Stomach (tissue), 9 donors: ENCODE results near the gene PTPRN. TPM values are rescaled to one million over a fixed set of nuclear protein-coding genes. Genes with fewer than 3 reads are reported as not detected.
A peak's percentile ranks its signal among the peaks of the same experiment; 100 is the strongest.

Experiments
- DNase-seq, 2 donors: peaks; one replicate each; pipeline versions ENCODE4 v3.0.0 to v3.0.0-alpha.2; 2013 to 2019
- H3K27ac ChIP-seq, 5 donors: fragments of 200-600 bp in 4 of 5; sonication (generic) in 4 of 5; one replicate each; pipeline ENCODE4 v1.5.1; 2013 to 2019; ENCODE audit warnings: mild to moderate bottlenecking in 1 of 5, moderate library complexity in 1 of 5
- H3K27me3 ChIP-seq, 3 donors: fragments of 200-600 bp; sonication (generic); one replicate each; pipeline ENCODE4 v1.5.1; 2017 to 2019; ENCODE audit warnings: mixed run types in 1 of 3
- H3K36me3 ChIP-seq, 4 donors: fragments of 200-600 bp; sonication (generic); 1 replicate in 3 of 4; 2 replicates in 1 of 4; pipeline ENCODE4 v1.5.1; 2016 to 2019
- H3K4me1 ChIP-seq, 4 donors: fragments of 200-600 bp; sonication (generic); one replicate each; pipeline ENCODE4 v1.5.1; 2016 to 2019
- H3K4me3 ChIP-seq, 4 donors: fragments of 200-600 bp; sonication (generic) in 3 of 4; one replicate each; pipeline ENCODE4 v1.5.1; 2016 to 2019; ENCODE audit warnings: mild to moderate bottlenecking in 1 of 4
- H3K9me3 ChIP-seq, 4 donors: fragments of 200-600 bp; sonication (generic); one replicate each; pipeline ENCODE4 v1.5.1; 2016 to 2019
- CTCF ChIP-seq, 7 experiments: fragments of 450-650 bp in 4 of 7; fragments of 200-600 bp in 3 of 7; sonication (generic) in 3 of 7; IDR thresholded peaks; one replicate each; pipeline ENCODE4 v1.5.1; 2016 to 2019; ENCODE audit warnings: antibody characterized with exemption in 7 of 7, control low read depth in 2 of 7, mild to moderate bottlenecking in 1 of 7
- EP300 ChIP-seq: sonication (generic); formaldehyde crosslinking; IDR thresholded peaks from one replicate; pipeline ENCODE4 v1.6.1; 2017; ENCODE audit warnings: antibody characterized with exemption
- POLR2A ChIP-seq, 4 donors: fragments of 450-650 bp; IDR thresholded peaks; one replicate each; pipeline ENCODE4 v1.6.1; 2016; ENCODE audit warnings: antibody characterized with exemption in 4 of 4, control low read depth in 2 of 4, mild to moderate bottlenecking in 1 of 4, moderate library complexity in 1 of 4
- POLR2AphosphoS5 ChIP-seq, 3 donors: sonication (generic); formaldehyde crosslinking; IDR thresholded peaks; one replicate each; pipeline ENCODE4 v1.6.1; 2016; ENCODE audit warnings: antibody characterized with exemption in 3 of 3
- WGBS, 5 donors: extraction: QIAGEN DNeasy Blood & Tissue Kit in 3 of 5; methylation state at CpG; one replicate each; pipeline versions ENCODE4 v1.1.5 to v1.1.7; 2013 to 2018; 5-methylcytosine and 5-hydroxymethylcytosine counted together
- intact Hi-C: fragments of 100-400 bp; cut with DNase I; formaldehyde crosslinking; loops from one replicate; pipeline ENCODE4 v1.15.1; 2023; ENCODE audit warnings: low total_unique reads
- polyA plus RNA-seq, 3 donors: library from polyadenylated mRNA; stranded (reverse); fragments of 200-250 nt; gene quantifications; one replicate each; pipeline ENCODE4 v1.2.3, GENCODE V29; 2013
- total RNA-seq, 5 donors: library from RNA; depleted of rRNA; stranded (reverse); fragments of >200 nt; gene quantifications; one replicate each; pipeline versions ENCODE4 v1.1.0 to v1.2.3, GENCODE V29; 2014 to 2016
- donor health status: healthy with polysubstance abuse.
- donor health status: Bipolar disorder and iron deficiency.
- donor health status: healthy.

PTPRN gene
- total and polyA plus RNA-seq, 8 donors, result 1.1 to 11.3 (median 3.6) TPM; not detected in 1

DNA sequence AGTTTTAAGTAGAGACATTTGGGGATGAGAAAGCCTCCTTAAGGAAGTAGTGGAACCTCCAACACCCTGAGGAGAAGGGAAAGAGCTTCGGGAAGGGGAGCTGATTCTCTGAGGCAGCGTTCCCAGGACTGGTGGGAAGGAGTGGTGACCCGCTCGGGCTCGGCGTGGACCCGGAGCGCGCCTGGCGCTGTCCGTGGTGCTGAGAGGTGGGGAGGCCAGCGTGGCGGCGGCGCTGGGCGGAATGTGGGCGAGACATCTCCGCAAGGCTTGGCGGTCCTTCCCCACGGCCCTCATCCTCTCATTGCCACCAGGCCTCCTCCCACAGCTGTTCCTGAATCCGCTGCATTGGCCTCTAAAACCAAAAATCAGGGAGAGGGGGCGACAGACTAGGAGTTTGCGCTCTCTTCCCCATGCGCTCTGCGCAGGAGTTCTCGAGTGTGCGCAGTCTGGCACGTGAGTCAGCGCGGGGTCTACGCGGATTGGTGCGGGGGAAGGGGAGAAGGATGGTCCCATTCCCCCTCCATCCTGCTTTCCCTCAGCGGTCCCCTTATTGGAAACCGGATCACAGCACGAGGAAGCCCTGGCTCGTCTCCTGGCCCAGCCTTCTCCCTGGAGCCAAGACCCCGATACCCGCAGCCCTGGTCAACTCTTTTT, 22.5 kb upstream of the PTPRN start:
- TF ChIP-seq POLR2A (IDR thresholded peaks at IDR 0.05) (no peak), CTCF (IDR thresholded peaks at IDR 0.05) (no peak), POLR2AphosphoS5 (IDR thresholded peaks at IDR 0.05) (no peak), EP300 (no peak)
- DNase-seq, result peak in 1 of 2 donors; percentile 78
- WGBS, 5 donors, result 13 to 16% (median 14%) methylated on average over 25 to 39 of the region's 39 CpGs
- no peaks in the 10 kb centered on the region for H3K36me3 ChIP-seq
- no peak overlapping the region for H3K27ac ChIP-seq
- intact Hi-C loops, result no loop called here
- H3K27me3 ChIP-seq, result peaks cover 15 to 80% (median 31%) of the 10 kb centered on the region in 3 donors
- H3K9me3 ChIP-seq, result peaks cover 0 to 27% (median 11%) of the 10 kb centered on the region in 4 donors
- no peak overlapping the region for H3K4me3 ChIP-seq
- peaks cover 0 to 7% (median 0%) of the 10 kb centered on the region in 4 donors for H3K4me1 ChIP-seq

DNA sequence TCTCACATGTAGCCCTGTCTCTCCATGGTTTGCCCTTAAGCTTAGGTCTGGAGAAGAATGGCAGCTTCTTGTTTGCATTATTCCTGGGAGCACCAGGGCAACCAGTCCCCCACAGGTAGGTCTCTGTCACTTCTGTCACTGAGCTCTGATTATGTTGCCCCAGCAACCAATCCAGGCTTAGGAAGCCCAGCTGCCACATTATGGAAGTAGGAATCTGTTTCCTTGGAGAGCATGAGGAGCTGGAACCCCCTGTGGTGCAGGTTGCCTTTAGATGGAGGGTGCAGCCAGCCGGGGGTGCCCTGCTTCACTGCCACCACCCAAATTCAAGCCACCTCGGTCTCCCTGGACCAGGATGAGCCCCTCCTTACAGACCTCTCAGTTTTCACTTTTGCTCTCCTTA, 18.5 kb upstream of the PTPRN start:
- intact Hi-C loops, result no loop called here
- Histone ChIP-seq H3K36me3 (no peaks in the 10 kb centered on the region), H3K9me3 (peaks cover 0 to 13% (median 0%) of the 10 kb centered on the region in 4 donors), H3K4me1 (peaks cover 0 to 7% (median 0%) of the 10 kb centered on the region in 4 donors), H3K27me3 (peaks cover 15 to 88% (median 44%) of the 10 kb centered on the region in 3 donors), H3K4me3 (no peak overlapping the region), H3K27ac (no peak overlapping the region)
- 33 to 59% (median 55%) methylated on average over 2 of the region's 2 CpGs for WGBS, 5 donors
- TF ChIP-seq EP300 (no peak), CTCF (IDR thresholded peaks at IDR 0.05) (no peak), POLR2AphosphoS5 (IDR thresholded peaks at IDR 0.05) (no peak), POLR2A (IDR thresholded peaks at IDR 0.05) (no peak)
- peak in 1 of 2 donors; percentile 46 for DNase-seq

DNA sequence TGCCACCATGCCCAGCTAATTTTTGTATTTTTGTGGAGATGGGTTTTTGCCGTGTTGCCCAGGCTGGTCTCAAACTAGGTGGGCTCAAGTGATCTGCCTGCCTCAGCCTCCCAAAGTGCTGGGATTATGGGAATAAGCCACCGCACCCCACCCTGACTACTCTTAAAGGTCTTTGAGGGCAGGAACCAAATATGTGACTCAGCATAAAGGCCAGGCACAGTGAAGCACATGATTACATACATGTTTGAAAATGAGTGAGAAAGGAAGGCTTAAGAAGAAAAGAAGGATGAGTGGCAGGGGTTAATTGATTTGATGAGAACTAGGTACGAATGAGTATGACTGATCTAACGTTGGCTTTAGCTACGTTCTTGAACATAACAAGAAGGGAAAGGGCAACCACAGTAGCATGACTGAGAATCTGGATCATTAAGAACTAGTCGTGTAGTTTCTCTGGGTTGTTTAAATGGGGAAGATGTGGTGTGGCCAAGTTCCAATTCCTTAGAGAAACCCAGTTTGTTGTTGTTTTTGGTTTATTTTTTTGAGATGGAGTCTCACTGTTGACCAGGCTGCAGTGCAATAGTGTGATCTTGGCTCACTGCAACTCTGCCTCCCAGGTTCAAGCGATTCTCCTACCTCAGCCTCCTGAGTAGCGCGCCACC, 16.6 kb upstream of the PTPRN start:
- DNase-seq, result no peak
- no peak overlapping the region for H3K4me3 ChIP-seq
- H3K9me3 ChIP-seq, result no peaks in the 10 kb centered on the region
- H3K27ac ChIP-seq, result no peak overlapping the region
- no peak for TF ChIP-seq POLR2AphosphoS5 (IDR thresholded peaks at IDR 0.05)
- TF ChIP-seq EP300, result no peak
- no peak for TF ChIP-seq CTCF (IDR thresholded peaks at IDR 0.05)
- TF ChIP-seq POLR2A (IDR thresholded peaks at IDR 0.05), result no peak
- intact Hi-C loops, result no loop called here
- H3K4me1 ChIP-seq, result no peaks in the 10 kb centered on the region
- H3K27me3 ChIP-seq, result peaks cover 2 to 84% (median 38%) of the 10 kb centered on the region in 3 donors
- WGBS, 5 donors, result 66 to 71% (median 68%) methylated on average over 9 of the region's 9 CpGs
- H3K36me3 ChIP-seq, result no peaks in the 10 kb centered on the region

DNA sequence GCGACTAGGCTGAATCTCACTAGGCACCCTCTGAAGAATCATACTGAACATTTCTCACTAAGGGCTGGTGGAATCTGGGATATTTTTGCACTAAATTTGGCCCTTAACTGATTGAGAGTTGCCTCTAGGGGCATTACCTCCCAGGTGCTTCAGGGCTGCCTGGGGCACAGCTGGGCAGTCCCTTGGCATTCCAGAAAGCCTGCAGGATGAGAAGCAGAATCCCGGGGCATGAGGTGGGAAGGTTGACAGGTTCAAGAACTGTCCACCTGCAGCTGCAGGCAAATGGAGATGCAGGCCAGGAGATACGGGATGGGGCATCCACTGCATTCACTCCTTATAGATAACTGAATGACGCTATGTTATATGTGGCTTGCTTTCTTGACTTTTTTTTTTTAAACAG, 15.9 kb upstream of the PTPRN start:
- Histone ChIP-seq H3K27me3 (peaks cover 0 to 84% (median 33%) of the 10 kb centered on the region in 3 donors), H3K27ac (no peak overlapping the region), H3K4me3 (no peak overlapping the region), H3K9me3 (no peaks in the 10 kb centered on the region), H3K4me1 (no peaks in the 10 kb centered on the region), H3K36me3 (no peaks in the 10 kb centered on the region)
- TF ChIP-seq POLR2A (IDR thresholded peaks at IDR 0.05) (no peak), POLR2AphosphoS5 (IDR thresholded peaks at IDR 0.05) (no peak), CTCF (IDR thresholded peaks at IDR 0.05) (no peak), EP300 (no peak)
- intact Hi-C loops, result no loop called here
- WGBS, 5 donors, result 77 to 91% (median 87%) methylated on average over 4 of the region's 4 CpGs
- DNase-seq, result no peak
